Gastrocnemius medialis (tissue), 4 donors: ENCODE results near the gene MACIR.

Source experiments
- CTCF ChIP-seq, 5 experiments: fragments of 450-650 bp in 3 of 5; fragments of 200-600 bp in 2 of 5; sonication (generic) in 2 of 5; IDR thresholded peaks in 4 of 5; conservative IDR thresholded peaks in 1 of 5; 1 replicate in 4 of 5; 2 replicates in 1 of 5; pipeline ENCODE4 v1.5.1; 2016 to 2019; ENCODE audit warnings: antibody characterized with exemption in 5 of 5, mild to moderate bottlenecking in 3 of 5, moderate library complexity in 3 of 5
- POLR2A ChIP-seq, 2 donors: fragments of 450-650 bp; IDR thresholded peaks; one replicate each; pipeline ENCODE4 v1.6.1; 2017; ENCODE audit warnings: antibody characterized with exemption in 2 of 2, mild to moderate bottlenecking in 2 of 2, moderate library complexity in 2 of 2

- no peak for TF ChIP-seq CTCF (IDR thresholded peaks at IDR 0.05 in 4 of 5, conservative IDR thresholded peaks at IDR 0.05 in 1 of 5)
- no peak for TF ChIP-seq POLR2A (IDR thresholded peaks at IDR 0.05)
These were observed 12.8 kb upstream of the MACIR start for GRCh38 chr5:103245761-103246160.
